Nephron progenitor cell (in vitro differentiated cells): ENCODE data around the gene ZNF750.

ENCODE experiments used
- DNase-seq: peaks from one replicate; pipeline ENCODE4 v3.0.0; 2021
- H3K27ac Mint-ChIP-seq: 2 replicates; pipeline ENCODE4 v1.8.0; 2021; ENCODE audit warnings: mild to moderate bottlenecking, moderate library complexity, mixed read lengths
- H3K27me3 Mint-ChIP-seq: 2 replicates; pipeline ENCODE4 v1.8.0; 2021; ENCODE audit warnings: mild to moderate bottlenecking, low read depth, mixed read lengths; ENCODE audit not compliant: poor library complexity
- H3K36me3 Mint-ChIP-seq: 2 replicates; pipeline ENCODE4 v1.8.0; 2021; ENCODE audit warnings: low read depth, mixed read lengths
- H3K4me1 Mint-ChIP-seq: 2 replicates; pipeline ENCODE4 v1.8.0; 2021; ENCODE audit warnings: mixed read lengths
- H3K4me3 Mint-ChIP-seq: 2 replicates; pipeline ENCODE4 v1.8.0; 2021; ENCODE audit warnings: mild to moderate bottlenecking, moderate library complexity, mixed read lengths
- H3K9me3 Mint-ChIP-seq: 2 replicates; pipeline ENCODE4 v1.8.0; 2021; ENCODE audit warnings: mild to moderate bottlenecking, moderate library complexity, mixed read lengths
- TF ChIP-seq, protein P1 (sequence below): fragments of 200-600 bp; sonication (generic); IDR thresholded peaks from 2 replicates; pipeline ENCODE4 v1.5.0; 2021; ENCODE audit warnings: antibody characterized with exemption

Gene ZNF750

DNA sequence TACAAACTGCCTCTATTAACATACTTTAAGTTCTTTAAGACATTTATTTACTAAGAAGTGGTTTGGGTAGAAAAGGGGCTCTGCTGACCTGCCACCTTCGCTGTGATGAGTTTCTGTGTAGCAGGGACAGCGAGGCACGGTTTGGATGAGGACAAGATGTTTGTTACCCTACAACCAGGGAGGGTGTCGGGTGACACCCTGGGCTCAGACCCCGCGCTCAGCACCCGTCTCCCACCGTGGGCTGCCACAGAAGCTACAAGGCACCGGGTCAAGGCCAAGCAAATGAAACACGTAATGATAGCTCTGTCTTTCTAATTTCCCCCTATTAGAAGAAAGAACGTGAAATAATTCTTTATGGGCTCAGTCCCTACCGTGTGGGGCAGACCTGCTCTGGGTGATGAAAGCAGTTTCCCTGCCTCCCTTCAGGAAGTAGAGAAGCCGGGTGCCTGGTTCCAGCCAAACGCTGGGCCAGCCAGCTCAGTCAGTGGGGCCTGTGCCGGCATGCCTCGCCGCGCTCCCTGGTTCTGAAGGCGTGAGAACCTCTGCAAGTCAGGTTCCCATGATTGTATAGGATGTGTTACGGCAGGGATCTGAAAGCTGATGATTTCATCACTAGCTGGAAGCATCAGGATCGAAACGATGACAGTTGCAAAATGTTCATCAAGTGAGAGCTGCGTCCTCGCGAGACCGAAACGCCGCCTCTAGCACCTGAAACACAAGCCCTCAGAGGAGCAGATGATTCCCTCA is 3.9 kb downstream of the ZNF750 start:
- no peaks in the 10 kb centered on the region for H3K9me3 Mint-ChIP-seq
- peaks cover 5% of the 10 kb centered on the region for H3K27me3 Mint-ChIP-seq
- peaks cover 92% of the 10 kb centered on the region for H3K4me1 Mint-ChIP-seq
- H3K36me3 Mint-ChIP-seq: peaks cover 11% of the 10 kb centered on the region
- TF ChIP-seq, protein P1, sequence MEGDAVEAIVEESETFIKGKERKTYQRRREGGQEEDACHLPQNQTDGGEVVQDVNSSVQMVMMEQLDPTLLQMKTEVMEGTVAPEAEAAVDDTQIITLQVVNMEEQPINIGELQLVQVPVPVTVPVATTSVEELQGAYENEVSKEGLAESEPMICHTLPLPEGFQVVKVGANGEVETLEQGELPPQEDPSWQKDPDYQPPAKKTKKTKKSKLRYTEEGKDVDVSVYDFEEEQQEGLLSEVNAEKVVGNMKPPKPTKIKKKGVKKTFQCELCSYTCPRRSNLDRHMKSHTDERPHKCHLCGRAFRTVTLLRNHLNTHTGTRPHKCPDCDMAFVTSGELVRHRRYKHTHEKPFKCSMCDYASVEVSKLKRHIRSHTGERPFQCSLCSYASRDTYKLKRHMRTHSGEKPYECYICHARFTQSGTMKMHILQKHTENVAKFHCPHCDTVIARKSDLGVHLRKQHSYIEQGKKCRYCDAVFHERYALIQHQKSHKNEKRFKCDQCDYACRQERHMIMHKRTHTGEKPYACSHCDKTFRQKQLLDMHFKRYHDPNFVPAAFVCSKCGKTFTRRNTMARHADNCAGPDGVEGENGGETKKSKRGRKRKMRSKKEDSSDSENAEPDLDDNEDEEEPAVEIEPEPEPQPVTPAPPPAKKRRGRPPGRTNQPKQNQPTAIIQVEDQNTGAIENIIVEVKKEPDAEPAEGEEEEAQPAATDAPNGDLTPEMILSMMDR: no peak
- peak overlapping the region; percentile 97 for H3K27ac Mint-ChIP-seq
- H3K4me3 Mint-ChIP-seq: peak overlapping the region; percentile 48
- DNase-seq: peak; percentile 57

DNA sequence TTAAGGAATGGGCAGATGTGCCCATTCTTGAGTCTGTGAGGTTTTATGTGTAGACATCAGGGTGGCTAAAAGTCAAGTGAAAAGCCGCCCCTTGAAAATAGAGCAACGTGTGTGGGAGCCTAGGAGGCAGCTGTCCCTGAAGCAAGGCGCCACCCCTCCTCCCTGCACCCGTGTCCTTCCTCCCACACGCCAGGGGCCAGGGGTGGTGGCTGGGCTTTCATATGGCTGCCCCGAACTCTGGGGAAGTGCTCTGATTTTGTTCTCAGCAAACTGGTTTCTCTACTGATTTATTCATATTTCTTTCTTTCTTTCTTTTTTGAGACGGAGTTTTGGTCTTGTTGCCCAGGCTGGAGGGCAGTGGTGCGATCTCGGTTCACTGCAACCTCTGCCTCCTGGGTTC is 4.7 kb downstream of the ZNF750 start:
- H3K27me3 Mint-ChIP-seq: peaks cover 5% of the 10 kb centered on the region
- peaks cover 15% of the 10 kb centered on the region for H3K36me3 Mint-ChIP-seq
- H3K27ac Mint-ChIP-seq: peak overlapping the region; percentile 81
- H3K4me1 Mint-ChIP-seq: peaks cover 87% of the 10 kb centered on the region
- no peaks in the 10 kb centered on the region for H3K9me3 Mint-ChIP-seq
- DNase-seq: no peak
- no peak overlapping the region for H3K4me3 Mint-ChIP-seq
- TF ChIP-seq, protein P1: no peak

DNA sequence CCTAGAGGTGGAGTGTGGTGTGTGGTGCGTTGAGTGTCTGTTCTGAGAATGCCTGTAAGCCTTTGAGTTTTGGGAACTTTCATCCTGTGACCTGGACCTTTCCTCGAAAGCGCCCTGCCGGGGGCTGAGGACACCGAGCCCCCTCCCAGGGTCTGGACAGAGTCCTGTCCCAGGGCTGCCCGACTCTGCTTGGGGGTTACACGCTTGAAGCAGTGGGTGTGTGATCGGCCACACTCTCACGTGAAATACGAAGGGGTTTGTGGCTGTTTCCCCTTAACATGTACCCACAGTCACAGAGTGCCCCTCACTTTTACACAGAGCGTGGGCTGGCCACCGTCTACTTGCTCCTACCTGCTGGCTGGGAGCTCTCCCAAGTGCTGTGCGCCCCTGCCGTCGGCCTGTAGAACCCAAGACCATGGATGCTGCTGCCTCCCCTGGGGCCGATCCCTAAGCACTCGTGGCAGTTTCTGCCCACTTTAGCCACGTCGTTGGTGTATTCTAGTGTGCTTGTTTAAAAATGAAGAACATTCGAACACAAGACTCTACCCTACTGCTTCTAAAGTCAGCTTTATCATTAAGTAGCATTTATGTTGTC is 6.8 kb downstream of the ZNF750 start:
- peaks cover 33% of the 10 kb centered on the region for H3K36me3 Mint-ChIP-seq
- peak overlapping the region; percentile 97 for H3K27ac Mint-ChIP-seq
- H3K4me1 Mint-ChIP-seq: peaks cover 68% of the 10 kb centered on the region
- H3K4me3 Mint-ChIP-seq: peak overlapping the region; percentile 18
- peaks cover 14% of the 10 kb centered on the region for H3K9me3 Mint-ChIP-seq
- peaks cover 5% of the 10 kb centered on the region for H3K27me3 Mint-ChIP-seq
- TF ChIP-seq, protein P1: no peak
- no peak for DNase-seq

DNA sequence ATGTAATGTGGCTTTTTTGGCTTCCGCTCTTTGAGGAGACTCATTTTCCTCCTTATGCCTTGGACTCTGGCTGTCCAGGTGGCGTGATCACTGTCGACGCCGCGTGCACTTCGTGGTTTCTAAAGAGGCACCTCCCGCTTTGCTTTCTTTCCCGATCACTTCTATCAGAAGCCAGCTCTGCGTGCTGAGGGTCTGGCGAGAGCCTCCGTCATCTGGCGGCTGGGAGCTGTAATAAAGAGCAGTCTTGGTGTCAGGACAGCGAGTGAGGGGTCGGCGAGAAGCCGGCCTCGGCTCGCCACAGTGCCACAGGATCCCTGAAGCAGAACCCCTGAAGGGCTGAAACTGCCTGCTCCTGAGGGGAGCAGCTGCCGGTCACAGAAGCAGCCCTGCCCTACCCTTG is 7.4 kb downstream of the ZNF750 start:
- peaks cover 62% of the 10 kb centered on the region for H3K4me1 Mint-ChIP-seq
- peaks cover 5% of the 10 kb centered on the region for H3K27me3 Mint-ChIP-seq
- H3K9me3 Mint-ChIP-seq: peaks cover 19% of the 10 kb centered on the region
- H3K27ac Mint-ChIP-seq: peak overlapping the region; percentile 97
- H3K4me3 Mint-ChIP-seq: peak overlapping the region; percentile 18
- peak; percentile 44 for DNase-seq
- TF ChIP-seq, protein P1: no peak
- peaks cover 38% of the 10 kb centered on the region for H3K36me3 Mint-ChIP-seq

DNA sequence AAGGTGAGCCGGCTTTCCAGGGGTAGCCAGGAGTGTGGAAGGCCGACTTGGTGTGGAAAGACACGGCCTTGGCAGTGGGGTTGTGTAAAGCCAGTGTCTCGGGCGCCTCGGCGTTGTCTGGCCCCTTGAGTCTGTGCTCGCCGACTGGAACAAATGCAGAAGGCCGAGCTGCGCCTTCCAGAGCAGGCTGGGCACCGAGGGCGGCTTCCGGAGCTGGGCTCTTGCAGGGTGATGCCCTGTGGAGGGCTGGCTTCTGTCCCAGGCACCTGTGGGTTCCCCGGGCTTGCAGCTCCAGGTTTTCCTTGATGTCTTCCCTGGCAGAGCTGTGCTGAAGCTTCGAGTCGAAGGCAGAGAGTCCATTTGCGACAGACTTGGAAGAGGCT is 8.0 kb downstream of the ZNF750 start:
- TF ChIP-seq, protein P1: no peak
- Mint-ChIP-seq H3K9me3 (peaks cover 19% of the 10 kb centered on the region), H3K27ac (peak overlapping the region; percentile 97)

More for the DNA sequence above, 8.0 kb downstream of the ZNF750 start:
- Mint-ChIP-seq H3K36me3 (peaks cover 44% of the 10 kb centered on the region), H3K4me1 (peaks cover 56% of the 10 kb centered on the region), H3K27me3 (peaks cover 5% of the 10 kb centered on the region), H3K4me3 (no peak overlapping the region)
- no peak for DNase-seq
